ENCODE results near the gene HDAC9.

The HDAC9 gene

GRCh38 chr7:18526368-18526878 is 30.9 kb downstream of the HDAC9 start:
- no peak for DNase-seq (ENCODE audit: low spot score)

- DNase-seq (ENCODE audit: low spot score), result no peak
Measured at GRCh38 chr7:18529239-18529638, 33.7 kb downstream of the HDAC9 start.

GRCh38 chr7:18530224-18531179 is 35.0 kb downstream of the HDAC9 start:
- DNase-seq (ENCODE audit: low spot score), result no peak

DNA sequence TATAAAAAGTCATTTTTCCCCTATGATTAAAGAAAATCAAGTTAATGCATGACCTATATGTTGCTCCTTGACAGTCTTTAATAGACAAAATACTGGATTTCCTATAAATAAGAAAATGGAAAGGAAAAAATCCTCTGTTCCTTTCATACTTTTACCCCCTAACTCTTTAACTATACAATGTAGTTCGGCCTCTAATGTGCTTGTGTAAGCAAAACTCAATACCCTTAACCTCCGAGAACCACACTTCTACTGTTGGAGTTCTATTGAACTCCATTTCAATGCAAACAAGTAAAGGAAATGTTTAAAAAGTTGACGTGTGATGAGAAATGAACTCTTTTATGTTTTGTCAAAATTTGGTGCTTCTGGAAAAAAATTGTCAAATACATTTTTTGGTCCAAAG is 36.0 kb downstream of the HDAC9 start:
- no peak for DNase-seq (ENCODE audit: low spot score)

DNA sequence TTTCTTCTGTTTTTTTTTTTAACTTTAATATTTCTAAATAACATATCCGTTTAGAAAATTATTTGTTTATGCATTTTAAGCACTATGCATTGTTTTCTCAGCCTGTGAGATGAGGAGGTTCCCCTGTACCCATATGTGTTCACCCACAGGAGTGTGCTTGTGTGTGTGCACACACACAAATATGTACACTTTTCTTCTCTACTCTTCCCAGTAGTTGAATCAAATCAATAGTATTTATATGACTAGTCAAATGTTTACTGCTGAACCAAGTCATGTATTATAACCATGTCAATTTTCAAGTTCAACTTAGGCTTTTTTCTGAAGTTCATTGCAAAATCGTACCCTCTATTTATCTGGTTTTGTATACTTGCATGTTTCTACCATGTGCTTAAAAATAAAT is 37.3 kb downstream of the HDAC9 start:
- DNase-seq (ENCODE audit: low spot score), result no peak

DNA sequence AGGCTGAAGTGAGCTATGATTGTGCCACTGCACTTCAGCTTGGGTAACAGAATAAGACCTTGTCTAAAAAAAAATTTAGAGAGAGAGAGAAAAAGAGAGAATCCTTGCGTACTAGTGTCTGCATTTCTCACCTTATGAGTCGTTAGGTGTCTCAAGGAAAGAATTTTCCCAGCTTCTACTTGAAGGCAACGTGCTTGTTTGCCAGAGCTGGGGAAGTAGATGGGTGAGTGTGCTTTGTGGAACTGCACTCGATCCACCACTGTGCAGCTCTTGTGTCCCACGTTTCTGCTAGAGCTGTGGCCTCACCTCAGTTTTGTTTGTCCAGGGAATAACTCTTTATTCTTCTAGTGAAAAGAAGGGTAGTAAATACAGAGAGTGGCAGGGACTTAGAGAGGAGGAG is 38.9 kb downstream of the HDAC9 start:
- no peak for DNase-seq (ENCODE audit: low spot score)

DNA sequence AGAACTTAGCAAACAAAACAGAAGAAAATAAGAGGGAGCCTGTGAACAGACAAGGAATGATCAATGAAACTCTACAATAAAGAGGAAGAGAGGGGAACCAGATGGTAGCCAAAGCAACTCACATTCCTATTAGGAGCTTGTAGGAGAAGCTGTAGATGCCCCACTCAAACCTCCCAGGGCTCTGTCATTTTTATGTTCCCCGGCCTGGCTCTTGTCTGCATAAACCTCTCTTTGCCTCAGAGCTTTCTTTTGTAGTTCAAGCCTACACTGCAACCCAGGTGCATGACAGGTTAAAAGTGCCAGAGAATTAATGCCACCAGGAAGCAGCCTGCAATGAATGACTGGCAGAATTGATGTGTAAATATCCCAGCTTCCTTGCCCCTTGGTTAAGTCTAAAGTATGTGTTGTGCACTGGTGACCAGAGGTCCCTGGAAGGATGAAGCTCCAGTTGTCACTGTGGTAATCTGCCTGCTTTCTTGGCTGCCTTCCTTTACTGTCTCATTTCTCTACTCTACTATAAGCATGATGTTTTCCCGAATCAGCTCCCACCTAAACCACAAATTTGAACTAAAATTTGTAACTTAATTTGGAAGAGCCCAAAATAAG is 40.4 kb downstream of the HDAC9 start:
- DNase-seq (ENCODE audit: low spot score), result no peak

- no peak for DNase-seq (ENCODE audit: low spot score)
Measured at GRCh38 chr7:18536486-18536885, 40.9 kb downstream of the HDAC9 start.

DNA sequence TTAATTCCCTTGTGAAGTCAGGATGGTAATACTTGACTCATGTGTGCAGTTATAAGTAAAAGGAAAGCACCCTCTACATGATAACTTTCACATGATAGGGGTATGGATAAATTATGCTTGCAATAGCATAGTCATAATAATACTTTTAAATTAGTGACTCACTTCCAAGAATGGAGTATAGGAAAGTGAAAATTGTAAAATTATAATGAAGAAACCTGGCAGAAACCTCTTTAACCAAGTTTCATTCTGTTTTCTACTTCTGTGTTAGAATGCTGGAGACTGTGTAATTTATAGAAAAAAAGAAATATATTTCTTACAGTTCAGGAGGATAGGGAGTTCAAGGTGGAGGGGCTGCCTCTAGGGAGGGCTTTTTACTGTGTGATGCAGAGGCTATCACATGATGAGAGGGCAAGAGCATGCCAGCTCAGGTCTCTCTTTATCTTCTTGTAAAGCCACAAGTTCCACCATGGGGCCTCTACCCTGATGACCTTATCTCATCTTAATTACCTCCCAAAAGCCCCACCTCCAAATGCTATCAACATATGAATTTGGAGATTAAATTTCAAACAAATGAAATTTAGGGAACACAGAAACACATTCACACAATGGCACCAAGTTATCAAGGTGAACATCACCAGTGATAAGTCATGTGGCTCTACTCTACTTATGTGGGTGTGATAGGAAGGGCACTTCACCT is 43.2 kb downstream of the HDAC9 start:
- DNase-seq (ENCODE audit: low spot score), result no peak

DNA sequence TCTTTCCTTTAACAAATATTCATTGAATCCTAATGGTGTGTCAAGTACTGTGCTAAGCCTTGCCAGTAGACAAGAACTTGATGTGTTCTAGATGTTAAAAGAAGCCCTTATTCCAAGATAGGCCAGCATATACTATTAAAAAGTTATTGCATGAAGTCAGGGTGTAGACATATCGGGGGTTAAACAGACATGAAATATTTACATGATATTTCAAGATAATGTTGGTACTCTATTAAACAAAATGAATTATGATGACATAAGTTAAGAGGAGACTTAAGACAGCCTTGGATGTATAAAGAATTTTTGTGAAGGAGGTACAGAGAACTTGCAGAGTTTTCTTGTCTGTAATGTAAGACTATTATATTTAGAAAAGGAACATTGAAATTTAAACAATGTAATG is 44.8 kb downstream of the HDAC9 start:
- no peak for DNase-seq (ENCODE audit: low spot score)

DNA sequence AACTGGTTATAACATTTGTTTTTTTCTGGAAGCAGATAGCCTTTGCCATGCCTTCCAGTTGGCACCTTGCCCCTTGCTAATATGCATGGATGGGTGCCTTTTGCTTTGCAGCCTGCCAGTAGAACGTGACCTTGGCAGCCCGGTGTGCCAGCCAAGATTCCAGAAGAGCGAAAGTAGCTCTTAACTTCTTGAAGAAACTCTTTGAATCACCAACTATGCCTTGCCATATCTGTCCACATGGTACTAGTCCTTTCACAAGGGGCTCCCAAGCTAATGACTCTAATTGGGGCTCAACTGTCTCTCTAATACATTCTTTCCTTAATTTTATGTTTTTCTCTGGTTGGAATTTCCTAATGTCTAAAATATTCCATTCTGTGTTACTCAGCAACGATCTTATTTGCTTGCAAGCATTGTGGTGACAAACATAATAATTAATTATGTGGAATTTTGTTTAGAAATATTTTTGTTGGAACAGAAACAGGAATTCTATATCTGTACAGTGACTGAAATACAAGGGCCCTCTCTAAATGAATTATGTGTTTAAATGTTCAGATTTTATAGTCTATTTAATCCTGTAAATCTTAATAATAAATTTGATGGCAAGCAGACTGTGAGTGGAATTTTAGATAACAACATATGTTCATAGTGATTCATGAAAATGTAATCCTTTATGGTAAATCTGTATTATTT is 45.8 kb downstream of the HDAC9 start:
- no peak for DNase-seq (ENCODE audit: low spot score)

DNA sequence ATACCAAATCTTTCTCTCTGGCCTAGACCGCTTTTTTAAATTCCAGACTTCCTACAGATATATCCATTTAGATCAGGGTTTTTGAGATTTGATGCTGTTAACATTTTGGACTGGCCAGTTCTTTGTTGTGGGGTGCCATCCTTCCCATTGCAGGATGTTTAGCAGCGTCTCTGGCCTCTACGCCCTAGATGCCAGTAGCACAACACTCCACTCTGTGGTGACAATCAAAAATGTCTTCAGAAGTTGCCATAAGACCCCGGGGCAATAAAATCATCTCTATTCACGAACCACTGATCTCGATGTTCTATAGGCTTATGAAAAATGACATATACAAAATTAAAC is 46.3 kb downstream of the HDAC9 start:
- DNase-seq (ENCODE audit: low spot score), result no peak

DNA sequence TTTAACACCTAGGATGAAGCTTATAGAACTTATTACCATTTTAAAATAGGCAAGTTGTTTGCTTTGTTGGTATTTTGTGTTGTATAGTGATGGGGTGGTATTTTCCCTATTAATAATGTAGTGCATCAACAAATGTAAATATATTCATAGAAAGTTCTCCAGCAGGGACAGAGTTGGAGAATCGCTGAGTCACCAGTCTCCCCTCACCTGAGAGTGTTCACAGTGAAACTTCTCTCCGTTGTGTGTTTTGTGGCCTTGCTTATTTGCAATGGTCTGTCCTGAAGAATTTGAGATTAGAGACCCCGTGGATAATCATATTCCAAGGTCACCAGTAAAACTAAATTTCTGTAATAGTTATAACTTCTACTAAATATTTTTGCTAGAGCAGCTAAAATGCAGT is 51.0 kb downstream of the HDAC9 start:
- DNase-seq (ENCODE audit: low spot score), result no peak

GRCh38 chr7:18547509-18548187 is 52.1 kb downstream of the HDAC9 start:
- no peak for DNase-seq (ENCODE audit: low spot score)

DNA sequence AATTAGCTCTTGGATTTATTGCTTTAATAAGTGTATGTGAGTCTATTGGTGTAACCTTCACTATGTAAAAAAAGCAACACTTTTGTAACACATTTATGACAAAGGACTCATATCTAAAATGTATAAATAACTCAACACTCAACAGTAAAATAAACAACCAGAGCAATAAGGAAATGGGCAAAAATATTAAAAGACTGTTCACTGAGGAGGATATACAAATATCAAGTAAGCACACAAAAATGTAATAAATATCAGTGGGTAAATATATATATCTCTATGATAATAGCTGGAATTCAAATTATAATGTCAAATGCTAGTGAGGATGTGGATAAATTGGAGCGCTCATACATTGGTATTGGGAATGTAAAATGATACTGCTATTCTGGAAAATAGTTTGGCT is 53.0 kb downstream of the HDAC9 start:
- DNase-seq (ENCODE audit: low spot score), result no peak

DNA sequence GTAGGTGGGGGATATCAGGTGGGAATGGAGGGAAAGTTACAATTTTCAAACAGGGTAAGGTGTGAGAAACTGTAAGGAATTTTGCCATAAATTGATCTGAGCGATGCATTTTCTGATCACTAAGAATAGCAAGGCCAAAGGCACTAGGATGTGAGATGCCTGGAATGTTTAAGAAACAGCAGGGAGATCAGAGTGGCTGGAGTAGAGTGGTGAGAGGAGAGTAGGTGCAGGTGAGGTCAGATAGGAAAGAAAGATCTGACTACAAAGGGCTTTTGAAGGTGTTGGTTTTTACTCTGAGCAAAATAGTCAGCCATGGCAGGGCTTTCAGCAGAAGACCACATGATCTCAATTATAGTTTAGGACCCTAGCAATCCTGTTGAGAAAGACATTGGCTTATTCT is 55.0 kb downstream of the HDAC9 start:
- no peak for DNase-seq (ENCODE audit: low spot score)

GRCh38 chr7:18552316-18552916 is 56.9 kb downstream of the HDAC9 start:
- no peak for DNase-seq (ENCODE audit: low spot score)

DNA sequence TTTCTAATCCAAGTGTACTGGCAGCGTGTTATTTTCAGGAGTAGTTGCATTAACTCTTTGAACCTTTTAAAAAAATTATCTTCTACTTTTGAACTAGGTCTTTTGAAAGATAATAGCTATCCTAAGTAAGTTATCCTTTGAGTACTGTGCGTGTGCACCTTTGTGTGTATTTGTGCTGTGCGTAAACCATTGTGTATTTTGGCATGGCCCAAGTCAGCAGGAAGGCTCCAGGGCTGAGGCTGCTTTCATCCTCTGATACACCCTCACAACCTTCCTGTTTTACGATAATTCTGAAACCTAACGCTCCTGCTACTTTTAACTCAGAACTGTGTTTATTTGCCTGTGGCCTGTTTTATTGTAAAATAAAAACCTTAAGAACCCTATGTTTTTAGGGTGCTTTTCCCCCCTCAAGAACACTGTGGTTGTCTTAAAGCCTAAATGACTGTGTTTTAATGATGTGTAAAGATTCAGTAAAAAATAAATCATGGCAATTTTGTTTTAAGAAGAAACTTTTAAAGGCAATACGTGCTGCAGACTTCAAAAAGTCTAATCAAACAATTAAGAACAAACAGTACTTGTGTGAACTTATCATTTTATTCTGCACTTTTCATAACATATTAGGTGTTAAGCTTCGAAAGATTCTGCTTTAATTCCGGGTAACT is 57.5 kb downstream of the HDAC9 start:
- no peak for DNase-seq (ENCODE audit: low spot score)

GRCh38 chr7:18553605-18554003 is 58.1 kb downstream of the HDAC9 start:
- DNase-seq (ENCODE audit: low spot score), result no peak

DNA sequence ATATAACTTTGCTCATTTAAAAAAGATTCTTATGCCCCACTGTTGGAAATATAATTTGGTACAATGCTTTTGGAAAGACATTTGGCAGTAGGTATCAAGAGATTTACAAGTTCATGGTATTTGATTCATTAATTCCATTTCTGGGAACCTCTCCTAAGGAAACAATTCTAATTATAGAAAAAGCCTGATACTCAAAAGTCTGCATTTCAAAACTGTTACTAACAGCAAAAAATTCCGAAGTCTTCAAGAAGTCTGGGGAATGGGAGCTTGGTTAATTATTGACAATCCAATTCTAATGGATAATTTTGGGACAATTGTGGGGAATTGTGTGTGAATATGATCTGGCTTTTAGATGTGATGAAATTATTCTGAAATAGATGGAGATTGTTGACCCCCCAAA is 59.6 kb downstream of the HDAC9 start:
- no peak for DNase-seq (ENCODE audit: low spot score)

DNA sequence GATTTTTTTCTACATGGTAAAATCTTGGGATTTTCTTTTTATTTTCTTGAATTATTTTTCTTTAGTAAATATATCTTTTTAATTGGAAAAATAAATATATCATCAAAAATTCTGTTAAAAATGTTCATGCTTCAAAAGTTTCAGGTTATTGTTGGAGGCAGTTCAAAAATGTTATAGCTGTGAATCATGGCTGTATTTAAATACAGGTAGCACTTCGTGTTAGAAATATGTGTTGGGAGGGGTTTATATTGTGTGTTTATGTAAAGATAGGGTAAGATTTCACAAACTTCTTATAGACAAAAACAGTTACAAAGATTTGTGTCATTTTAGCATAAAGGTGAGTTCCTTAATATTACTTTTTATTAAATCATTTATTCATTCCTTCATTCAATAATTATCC is 60.4 kb downstream of the HDAC9 start:
- DNase-seq (ENCODE audit: low spot score), result no peak
